Putamen (tissue), 1 donor: ENCODE measurements around the gene GAGE12J.
"Not testable (repeated sequence)": the region's sequence is repeated elsewhere in the genome, so short reads cannot be mapped to it uniquely, and the experiment has no call there.

ENCODE experiments used
- DNase-seq: peaks from one replicate; pipeline ENCODE4 v3.0.0-alpha.2; 2016; ENCODE audit warnings: low spot score

Gene GAGE12J

GRCh38 chrX:49310371-49310770, 11.5 kb upstream of the GAGE12J start:
- no peak for DNase-seq

- DNase-seq: no peak
These were observed 9.7 kb upstream of the GAGE12J start for GRCh38 chrX:49312176-49312575.

GRCh38 chrX:49316085-49316484, 5.8 kb upstream of the GAGE12J start:
- no peak for DNase-seq

- DNase-seq: not testable (repeated sequence)
These were observed 429 bp downstream of the GAGE12J start for GRCh38 chrX:49322266-49322665.

GRCh38 chrX:49323735-49324134, 1.9 kb downstream of the GAGE12J start:
- not testable (repeated sequence) for DNase-seq

- not testable (repeated sequence) for DNase-seq
These were observed 8.6 kb downstream of the GAGE12J start for GRCh38 chrX:49330421-49330820.

- not testable (repeated sequence) for DNase-seq
These were observed 9.4 kb downstream of the GAGE12J start, which contains the start of gene GAGE13 for GRCh38 chrX:49331282-49331681. TSS of gene GAGE13 (plus strand) at chrX:49331582. CDS start at chrX:49332738, 1,156 bp downstream.

GRCh38 chrX:49331841-49332240, 10.0 kb downstream of the GAGE12J start:
- not testable (repeated sequence) for DNase-seq

- not testable (repeated sequence) for DNase-seq
These were observed 19.6 kb downstream of the GAGE12J start for GRCh38 chrX:49341449-49341848.

- not testable (repeated sequence) for DNase-seq
These were observed 22.8 kb downstream of the GAGE12J start for GRCh38 chrX:49344496-49345175.

GRCh38 chrX:49345402-49345801, 23.6 kb downstream of the GAGE12J start:
- DNase-seq: not testable (repeated sequence)

- DNase-seq: not testable (repeated sequence)
These were observed 24.3 kb downstream of the GAGE12J start for GRCh38 chrX:49346150-49346549.
